Gastrocnemius medialis (tissue), 4 donors: Measurements from ENCODE around the gene SGK1. TPM values are rescaled to one million over a fixed set of nuclear protein-coding genes. Genes with fewer than 3 reads are reported as not detected.

Experiments
- ATAC-seq, 2 donors: fragments of 150-250 bp; one replicate each; pipeline ENCODE4 v1.9.1; 2016
- DNase-seq, 2 donors: peaks; one replicate each; pipeline ENCODE4 v3.0.0-alpha.2; 2019
- H3K27ac ChIP-seq, 4 donors: fragments of 200-600 bp; sonication (generic); 1 replicate in 1 of 4; 2 replicates in 3 of 4; pipeline ENCODE4 v1.5.1; 2016 to 2018; ENCODE audit warnings: mild to moderate bottlenecking in 2 of 4, moderate library complexity in 1 of 4
- H3K27me3 ChIP-seq, 3 donors: fragments of 200-600 bp; sonication (generic) in 2 of 3; 1 replicate in 1 of 3; 2 replicates in 2 of 3; pipeline versions ENCODE4 v1.5.1 to v1.6.0; 2016 to 2019; ENCODE audit warnings: mild to moderate bottlenecking in 1 of 3, moderate library complexity in 1 of 3
- H3K36me3 ChIP-seq, 2 donors: fragments of 200-600 bp; sonication (generic) in 1 of 2; one replicate each; pipeline ENCODE4 v1.5.1; 2017 to 2018
- H3K4me1 ChIP-seq, 2 donors: fragments of 200-600 bp; sonication (generic) in 1 of 2; one replicate each; pipeline ENCODE4 v1.5.1; 2016 to 2017; ENCODE audit warnings: mild to moderate bottlenecking in 2 of 2
- H3K4me3 ChIP-seq, 4 donors: fragments of 200-600 bp; sonication (generic) in 3 of 4; 1 replicate in 1 of 4; 2 replicates in 3 of 4; pipeline ENCODE4 v1.5.1; 2016 to 2019; ENCODE audit warnings: mild to moderate bottlenecking in 2 of 4
- H3K9me3 ChIP-seq, 3 donors: fragments of 200-600 bp; sonication (generic) in 2 of 3; 1 replicate in 1 of 3; 2 replicates in 2 of 3; pipeline ENCODE4 v1.5.1; 2016 to 2019
- CTCF ChIP-seq, 5 experiments: fragments of 450-650 bp in 3 of 5; fragments of 200-600 bp in 2 of 5; sonication (generic) in 2 of 5; IDR thresholded peaks in 4 of 5; conservative IDR thresholded peaks in 1 of 5; 1 replicate in 4 of 5; 2 replicates in 1 of 5; pipeline ENCODE4 v1.5.1; 2016 to 2019; ENCODE audit warnings: antibody characterized with exemption in 5 of 5, mild to moderate bottlenecking in 3 of 5, moderate library complexity in 3 of 5
- POLR2A ChIP-seq, 2 donors: fragments of 450-650 bp; IDR thresholded peaks; one replicate each; pipeline ENCODE4 v1.6.1; 2017; ENCODE audit warnings: antibody characterized with exemption in 2 of 2, mild to moderate bottlenecking in 2 of 2, moderate library complexity in 2 of 2
- in situ Hi-C, 4 donors: fragments of 200-750 bp; cut with MboI; loops; one replicate each; pipeline versions ENCODE4 v1.15.0 to v1.8.0; 2017; ENCODE audit warnings: low sequenced_read_pairs in 4 of 4
- intact Hi-C: fragments of 100-400 bp; cut with DNase I; formaldehyde crosslinking; loops from one replicate; pipeline ENCODE4 v1.15.1; 2023; ENCODE audit warnings: low total_unique reads
- total RNA-seq, 4 donors: library from RNA; depleted of rRNA; stranded (reverse); fragments of >200 nt; gene quantifications; one replicate each; pipeline versions ENCODE4 v1.1.0 to v1.2.3, GENCODE V29; 2016

Gene SGK1
- total RNA-seq, 4 donors from 2014 or later = 43.7 to 100 (median 56.2) TPM

- H3K27me3 ChIP-seq = no peaks in the 10 kb centered on the region
- DNase-seq (no peak), ATAC-seq (no peak)
- no peak overlapping the region for H3K27ac ChIP-seq
- no peak for TF ChIP-seq CTCF (IDR thresholded peaks at IDR 0.05 in 4 of 5, conservative IDR thresholded peaks at IDR 0.05 in 1 of 5)
- no peak for TF ChIP-seq POLR2A (IDR thresholded peaks at IDR 0.05)
- no peaks in the 10 kb centered on the region for H3K9me3 ChIP-seq
- no peak overlapping the region for H3K4me3 ChIP-seq
- intact Hi-C loops = loop anchor here (1.0 to 5.0 kb wide), 2 partner anchors 760 to 820 kb away; no protein-coding TSS in a partner anchor
- in situ Hi-C loops = no loop called here
- H3K4me1 ChIP-seq = no peaks in the 10 kb centered on the region
- H3K36me3 ChIP-seq = no peaks in the 10 kb centered on the region
Observed at GRCh38 chr6:134122775-134123174, 195.1 kb downstream of the SGK1 start.

GRCh38 chr6:134119486-134119885, 198.4 kb downstream of the SGK1 start:
- no peaks in the 10 kb centered on the region for H3K4me1 ChIP-seq
- H3K36me3 ChIP-seq = no peaks in the 10 kb centered on the region
- ATAC-seq (no peak), DNase-seq (no peak)
- in situ Hi-C loops (no loop called here), intact Hi-C loops (no loop called here)
- H3K4me3 ChIP-seq = no peak overlapping the region
- no peaks in the 10 kb centered on the region for H3K9me3 ChIP-seq
- no peaks in the 10 kb centered on the region for H3K27me3 ChIP-seq
- H3K27ac ChIP-seq = no peak overlapping the region
- no peak for TF ChIP-seq POLR2A (IDR thresholded peaks at IDR 0.05)
- no peak for TF ChIP-seq CTCF (IDR thresholded peaks at IDR 0.05 in 4 of 5, conservative IDR thresholded peaks at IDR 0.05 in 1 of 5)
